Esophagus squamous epithelium (tissue), 5 donors: ENCODE measurements around the gene TBC1D7. TPM values are rescaled to one million over a fixed set of nuclear protein-coding genes. Genes with fewer than 3 reads are reported as not detected.

Experiments used
- DNase-seq: peaks from one replicate; lab custom pipeline; 2025; lab: John Stamatoyannopoulos, UW
- H3K27ac ChIP-seq, 4 donors: fragments of 200-600 bp; sonication (generic); one replicate each; pipeline ENCODE4 v1.5.1; 2016 to 2019; ENCODE audit warnings: mild to moderate bottlenecking in 1 of 4
- H3K27me3 ChIP-seq, 4 donors: fragments of 200-600 bp; sonication (generic); 1 replicate in 3 of 4; 2 replicates in 1 of 4; pipeline versions ENCODE4 v1.5.1 to v1.6.0; 2017 to 2021; ENCODE audit warnings: antibody characterized with exemption in 1 of 4
- H3K36me3 ChIP-seq, 3 donors: fragments of 200-600 bp; sonication (generic); one replicate each; pipeline ENCODE4 v1.5.1; 2016 to 2019
- H3K4me1 ChIP-seq, 3 donors: fragments of 200-600 bp; sonication (generic); one replicate each; pipeline ENCODE4 v1.5.1; 2017 to 2019
- H3K4me3 ChIP-seq, 4 donors: fragments of 200-600 bp; sonication (generic); 1 replicate in 3 of 4; 2 replicates in 1 of 4; pipeline ENCODE4 v1.5.1; 2016 to 2019; ENCODE audit warnings: mild to moderate bottlenecking in 2 of 4, moderate library complexity in 1 of 4
- H3K9me3 ChIP-seq, 3 donors: fragments of 200-600 bp; sonication (generic); one replicate each; pipeline ENCODE4 v1.5.1; 2016 to 2019
- POLR2A ChIP-seq, 4 donors: fragments of 450-650 bp; IDR thresholded peaks; one replicate each; pipeline ENCODE4 v1.6.1; 2017; ENCODE audit warnings: antibody characterized with exemption in 4 of 4, mild to moderate bottlenecking in 4 of 4, moderate library complexity in 3 of 4
- WGBS, 2 donors: methylation state at CpG; one replicate each; pipeline ENCODE4 v1.1.5; 2018; 5-methylcytosine and 5-hydroxymethylcytosine counted together
- intact Hi-C: fragments of 100-400 bp; cut with DNase I; formaldehyde crosslinking; loops from one replicate; pipeline ENCODE4 v1.15.0; 2022
- total RNA-seq, 4 donors: library from RNA; depleted of rRNA; stranded (reverse); fragments of >200 nt; gene quantifications; one replicate each; pipeline ENCODE4 v1.1.0, GENCODE V29; 2016
- TF ChIP-seq, protein P1 (sequence below), 6 experiments: fragments of 450-650 bp in 4 of 6; fragments of 200-600 bp in 2 of 6; sonication (generic) in 2 of 6; IDR thresholded peaks; one replicate each; pipeline ENCODE4 v1.5.1; 2016 to 2019; ENCODE audit warnings: antibody characterized with exemption in 6 of 6, mild to moderate bottlenecking in 4 of 6, moderate library complexity in 4 of 6
- donor health status: DM: yes; HTN: yes; CAD: no.

The TBC1D7 gene
- total RNA-seq, 4 donors from 2014 or later: 8.2 to 13.5 (median 12.6) TPM

GRCh38 chr6:13351271-13351670 lies 22.9 kb upstream of the TBC1D7 start:
- WGBS, 2 donors: 21 to 43% methylated on average over 11 to 12 of the region's 12 CpGs
- Histone ChIP-seq H3K36me3 (no peaks in the 10 kb centered on the region), H3K4me1 (peaks cover 4 to 40% (median 19%) of the 10 kb centered on the region in 3 donors), H3K9me3 (no peaks in the 10 kb centered on the region), H3K4me3 (no peak overlapping the region), H3K27me3 (no peaks in the 10 kb centered on the region), H3K27ac (peak overlapping the region in 1 of 4 donors; percentile 7)
- no peak for DNase-seq
- TF ChIP-seq, protein P1, sequence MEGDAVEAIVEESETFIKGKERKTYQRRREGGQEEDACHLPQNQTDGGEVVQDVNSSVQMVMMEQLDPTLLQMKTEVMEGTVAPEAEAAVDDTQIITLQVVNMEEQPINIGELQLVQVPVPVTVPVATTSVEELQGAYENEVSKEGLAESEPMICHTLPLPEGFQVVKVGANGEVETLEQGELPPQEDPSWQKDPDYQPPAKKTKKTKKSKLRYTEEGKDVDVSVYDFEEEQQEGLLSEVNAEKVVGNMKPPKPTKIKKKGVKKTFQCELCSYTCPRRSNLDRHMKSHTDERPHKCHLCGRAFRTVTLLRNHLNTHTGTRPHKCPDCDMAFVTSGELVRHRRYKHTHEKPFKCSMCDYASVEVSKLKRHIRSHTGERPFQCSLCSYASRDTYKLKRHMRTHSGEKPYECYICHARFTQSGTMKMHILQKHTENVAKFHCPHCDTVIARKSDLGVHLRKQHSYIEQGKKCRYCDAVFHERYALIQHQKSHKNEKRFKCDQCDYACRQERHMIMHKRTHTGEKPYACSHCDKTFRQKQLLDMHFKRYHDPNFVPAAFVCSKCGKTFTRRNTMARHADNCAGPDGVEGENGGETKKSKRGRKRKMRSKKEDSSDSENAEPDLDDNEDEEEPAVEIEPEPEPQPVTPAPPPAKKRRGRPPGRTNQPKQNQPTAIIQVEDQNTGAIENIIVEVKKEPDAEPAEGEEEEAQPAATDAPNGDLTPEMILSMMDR (IDR thresholded peaks at IDR 0.05): no peak
- TF ChIP-seq POLR2A (IDR thresholded peaks at IDR 0.05): no peak
- intact Hi-C loops: no loop called here

DNA sequence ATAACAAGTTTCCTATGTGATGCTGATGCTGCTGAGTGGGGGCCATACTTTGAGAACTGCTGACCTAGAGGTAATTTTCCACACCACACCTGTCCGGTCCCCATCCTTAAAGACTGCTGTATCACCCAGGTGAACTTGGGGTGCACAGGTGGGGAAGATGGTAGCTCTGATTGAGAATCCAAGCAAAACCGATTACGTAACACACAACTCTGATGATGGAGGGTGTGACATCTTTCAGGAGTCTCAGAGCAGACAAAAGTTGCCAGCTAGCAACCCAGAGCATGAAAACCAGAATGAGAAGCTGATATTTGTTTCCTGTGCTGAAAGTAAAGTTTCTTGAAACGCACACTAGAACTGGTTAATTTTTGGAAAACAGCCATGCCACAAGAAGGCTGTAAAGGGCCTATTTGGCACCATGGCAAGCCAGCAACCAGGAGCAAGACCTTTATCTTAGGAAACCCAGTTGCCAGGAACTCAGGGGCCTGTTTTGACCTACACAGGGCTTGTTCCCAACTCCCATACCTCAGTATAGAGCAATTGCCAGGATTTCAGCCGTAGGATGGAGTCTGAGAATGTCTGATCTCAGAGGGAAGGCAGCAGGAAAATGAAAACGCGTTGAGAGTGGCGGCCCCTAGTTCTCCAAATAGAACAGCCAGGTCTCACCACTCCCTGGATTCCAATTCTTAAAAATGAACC lies 21.6 kb upstream of the TBC1D7 start:
- H3K4me1 ChIP-seq: peaks cover 2 to 27% (median 11%) of the 10 kb centered on the region in 3 donors
- H3K27me3 ChIP-seq: no peaks in the 10 kb centered on the region
- no peak for DNase-seq
- intact Hi-C loops: no loop called here
- H3K36me3 ChIP-seq: no peaks in the 10 kb centered on the region
- no peaks in the 10 kb centered on the region for H3K9me3 ChIP-seq
- no peak overlapping the region for H3K4me3 ChIP-seq
- TF ChIP-seq, protein P1 (IDR thresholded peaks at IDR 0.05): no peak
- no peak for TF ChIP-seq POLR2A (IDR thresholded peaks at IDR 0.05)
- no peak overlapping the region for H3K27ac ChIP-seq
- 79 to 90% methylated on average over 8 of the region's 8 CpGs for WGBS, 2 donors

GRCh38 chr6:13348334-13349113 lies 20.2 kb upstream of the TBC1D7 start:
- no peaks in the 10 kb centered on the region for H3K36me3 ChIP-seq
- 69 to 79% methylated on average over 8 of the region's 8 CpGs for WGBS, 2 donors
- no peak for DNase-seq
- H3K27me3 ChIP-seq: no peaks in the 10 kb centered on the region
- peaks cover 0 to 16% (median 5%) of the 10 kb centered on the region in 3 donors for H3K4me1 ChIP-seq
- H3K27ac ChIP-seq: no peak overlapping the region
- H3K4me3 ChIP-seq: no peak overlapping the region
- TF ChIP-seq POLR2A (IDR thresholded peaks at IDR 0.05): no peak
- TF ChIP-seq, protein P1 (IDR thresholded peaks at IDR 0.05): no peak
- H3K9me3 ChIP-seq: no peaks in the 10 kb centered on the region
- intact Hi-C loops: no loop called here

DNA sequence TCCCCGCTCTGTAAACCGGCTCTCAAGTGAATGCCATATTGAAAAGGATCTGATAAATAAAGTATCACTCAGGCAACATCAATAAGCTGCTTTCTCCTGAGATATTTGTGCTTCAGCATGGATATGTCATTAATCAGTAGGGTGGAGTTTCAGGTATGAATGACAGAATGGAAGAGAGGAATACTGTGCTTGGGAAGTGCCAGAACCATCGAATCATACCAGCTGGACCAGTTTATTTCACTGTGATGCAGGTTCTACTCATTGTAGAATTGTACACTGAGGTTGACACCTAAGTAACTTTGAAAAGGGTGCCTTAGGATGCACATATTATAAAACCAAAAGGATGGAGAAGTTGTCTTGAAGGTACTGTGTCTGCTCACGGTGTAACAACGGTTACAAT lies 17.9 kb upstream of the TBC1D7 start:
- WGBS, 2 donors: 73 to 82% methylated on average over 5 of the region's 5 CpGs
- no peak for DNase-seq
- Histone ChIP-seq H3K4me1 (peaks cover 0 to 13% (median 4%) of the 10 kb centered on the region in 3 donors), H3K27me3 (no peaks in the 10 kb centered on the region), H3K9me3 (no peaks in the 10 kb centered on the region), H3K27ac (no peak overlapping the region), H3K4me3 (no peak overlapping the region), H3K36me3 (no peaks in the 10 kb centered on the region)
- intact Hi-C loops: no loop called here
- TF ChIP-seq, protein P1 (IDR thresholded peaks at IDR 0.05): no peak
- no peak for TF ChIP-seq POLR2A (IDR thresholded peaks at IDR 0.05)
